Measurements from ENCODE around the gene ZNF644.

The ZNF644 gene

DNA sequence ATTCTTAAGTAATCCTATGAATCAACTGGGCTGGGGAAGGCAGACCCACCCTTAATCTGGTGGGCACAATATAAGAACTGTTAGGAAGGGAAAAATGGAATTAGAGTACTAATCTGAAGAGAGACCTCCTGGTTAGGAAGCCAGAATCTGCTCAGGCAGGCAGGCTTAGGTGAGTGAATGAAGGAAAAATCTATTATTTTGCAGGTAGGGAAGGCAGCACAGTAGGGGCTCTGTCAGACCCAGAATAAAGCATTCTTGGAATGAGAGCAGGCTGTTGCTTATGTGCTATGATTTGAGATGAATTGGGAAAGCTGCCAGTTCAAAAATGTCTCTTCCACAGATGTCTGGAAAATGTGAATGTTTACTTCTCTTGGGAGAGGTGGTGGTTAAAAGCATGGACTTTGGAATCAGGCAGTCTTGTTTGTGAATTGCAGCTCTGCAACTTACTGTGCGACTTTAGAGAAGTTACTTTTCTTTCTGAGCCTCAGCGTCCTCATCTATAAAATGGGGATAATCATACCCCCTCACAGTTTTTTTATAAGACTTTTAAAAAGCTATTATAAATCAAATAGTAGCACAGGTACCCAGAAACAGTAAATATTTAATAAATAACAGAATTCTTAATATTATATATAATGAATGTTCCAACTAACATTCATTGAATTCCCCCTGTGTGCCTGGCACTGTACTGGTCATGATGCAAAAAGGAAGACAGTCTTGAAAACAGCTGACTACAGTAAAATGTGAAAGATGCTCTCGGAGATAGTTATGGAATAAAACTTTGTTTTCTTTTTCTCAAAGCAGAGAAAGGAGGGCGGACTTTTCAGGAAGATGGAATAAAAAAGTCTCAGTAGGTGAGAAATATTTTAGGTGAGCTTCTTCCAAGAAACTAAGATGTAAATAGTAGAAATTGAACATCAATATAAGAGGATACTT lies 15.3 kb upstream of the ZNF644 start:
- H3K4me3 ChIP-seq (replicated peaks; ENCODE audit: low read depth, low read length) = no peak overlapping the region
- no peak for DNase-seq (ENCODE audit: extremely low read depth, low read depth)
- TF ChIP-seq, protein P1, sequence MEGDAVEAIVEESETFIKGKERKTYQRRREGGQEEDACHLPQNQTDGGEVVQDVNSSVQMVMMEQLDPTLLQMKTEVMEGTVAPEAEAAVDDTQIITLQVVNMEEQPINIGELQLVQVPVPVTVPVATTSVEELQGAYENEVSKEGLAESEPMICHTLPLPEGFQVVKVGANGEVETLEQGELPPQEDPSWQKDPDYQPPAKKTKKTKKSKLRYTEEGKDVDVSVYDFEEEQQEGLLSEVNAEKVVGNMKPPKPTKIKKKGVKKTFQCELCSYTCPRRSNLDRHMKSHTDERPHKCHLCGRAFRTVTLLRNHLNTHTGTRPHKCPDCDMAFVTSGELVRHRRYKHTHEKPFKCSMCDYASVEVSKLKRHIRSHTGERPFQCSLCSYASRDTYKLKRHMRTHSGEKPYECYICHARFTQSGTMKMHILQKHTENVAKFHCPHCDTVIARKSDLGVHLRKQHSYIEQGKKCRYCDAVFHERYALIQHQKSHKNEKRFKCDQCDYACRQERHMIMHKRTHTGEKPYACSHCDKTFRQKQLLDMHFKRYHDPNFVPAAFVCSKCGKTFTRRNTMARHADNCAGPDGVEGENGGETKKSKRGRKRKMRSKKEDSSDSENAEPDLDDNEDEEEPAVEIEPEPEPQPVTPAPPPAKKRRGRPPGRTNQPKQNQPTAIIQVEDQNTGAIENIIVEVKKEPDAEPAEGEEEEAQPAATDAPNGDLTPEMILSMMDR (IDR thresholded peaks at IDR 0.05; ENCODE audit: low read depth, low read length, missing control alignments) = no peak

DNA sequence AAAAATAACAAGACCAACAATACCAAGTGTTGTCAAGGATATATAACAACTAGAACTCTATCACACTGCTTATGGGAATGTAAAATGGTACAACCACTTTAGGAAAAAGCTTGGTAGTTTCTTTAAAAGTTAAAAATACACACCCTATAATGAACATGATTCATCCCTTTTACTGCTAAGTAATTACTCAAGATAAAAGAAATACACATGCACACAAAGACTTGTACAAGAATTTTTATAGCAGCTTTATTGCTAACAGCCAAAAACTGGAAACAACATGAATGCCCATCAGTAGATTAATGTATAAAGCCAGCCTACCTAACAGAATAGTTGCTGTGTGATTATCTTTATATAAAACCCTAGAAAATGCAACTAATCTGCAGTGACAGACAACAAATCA lies 10.5 kb upstream of the ZNF644 start:
- H3K4me3 ChIP-seq (replicated peaks; ENCODE audit: low read depth, low read length) = no peak overlapping the region
- TF ChIP-seq, protein P1 (IDR thresholded peaks at IDR 0.05; ENCODE audit: low read depth, low read length, missing control alignments) = no peak
- no peak for DNase-seq (ENCODE audit: extremely low read depth, low read depth)

- no peak for DNase-seq (ENCODE audit: extremely low read depth, low read depth)
- TF ChIP-seq, protein P1 (IDR thresholded peaks at IDR 0.05; ENCODE audit: low read depth, low read length, missing control alignments) = no peak
- no peak overlapping the region for H3K4me3 ChIP-seq (replicated peaks; ENCODE audit: low read depth, low read length)
These were observed 9.2 kb upstream of the ZNF644 start for GRCh38 chr1:91031081-91031480.

GRCh38 chr1:91026777-91027176 lies 4.9 kb upstream of the ZNF644 start:
- no peak overlapping the region for H3K4me3 ChIP-seq (replicated peaks; ENCODE audit: low read depth, low read length)
- TF ChIP-seq, protein P1 (IDR thresholded peaks at IDR 0.05; ENCODE audit: low read depth, low read length, missing control alignments) = peak; percentile 18
- DNase-seq (ENCODE audit: extremely low read depth, low read depth) = no peak

DNA sequence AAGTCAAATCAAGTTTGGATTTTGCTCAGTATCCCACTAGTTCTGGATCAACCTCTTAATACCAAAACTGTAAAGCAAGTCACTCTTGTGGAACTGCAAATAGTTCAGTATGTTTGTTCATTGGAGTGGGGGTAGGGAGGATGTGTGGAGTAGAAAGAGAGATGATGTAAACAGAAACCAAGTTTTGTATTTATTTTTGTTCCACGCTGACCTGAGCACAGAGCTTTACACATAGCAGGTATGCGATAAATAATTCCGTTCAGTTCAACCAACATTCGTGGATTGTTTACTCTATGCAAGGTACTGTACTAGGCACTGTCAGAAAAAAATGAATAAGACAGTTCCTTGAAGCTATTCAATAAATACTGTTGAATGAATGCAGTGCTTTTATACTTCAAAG lies 4.5 kb upstream of the ZNF644 start:
- TF ChIP-seq, protein P1 (IDR thresholded peaks at IDR 0.05; ENCODE audit: low read depth, low read length, missing control alignments) = no peak
- H3K4me3 ChIP-seq (replicated peaks; ENCODE audit: low read depth, low read length) = no peak overlapping the region
- no peak for DNase-seq (ENCODE audit: extremely low read depth, low read depth)

GRCh38 chr1:91024481-91025119 lies 2.8 kb upstream of the ZNF644 start:
- no peak for DNase-seq (ENCODE audit: extremely low read depth, low read depth)

More at GRCh38 chr1:91024481-91025119, 2.8 kb upstream of the ZNF644 start:
- TF ChIP-seq, protein P1 (IDR thresholded peaks at IDR 0.05; ENCODE audit: low read depth, low read length, missing control alignments) = no peak
- H3K4me3 ChIP-seq (replicated peaks; ENCODE audit: low read depth, low read length) = no peak overlapping the region
